CD4-positive, alpha-beta T cell treated with Interleukin-6 at 100 ng/mL for 8 hours (primary cell): ENCODE measurements around the gene BAHCC1.
A peak's percentile ranks its signal among the peaks of the same experiment; 100 is the strongest.

Experiments used
- DNase-seq: peaks from one replicate; pipeline ENCODE4 v3.0.0-alpha.2; 2020; ENCODE audit warnings: mixed read lengths, low spot score

The BAHCC1 gene

GRCh38 chr17:81514739-81515529 is 119.7 kb downstream of the BAHCC1 start:
- peak; percentile 70 for DNase-seq

- no peak for DNase-seq
Measured at GRCh38 chr17:81515530-81516041, 120.3 kb downstream of the BAHCC1 start.
